Tibial nerve (tissue), 4 donors: Measurements from ENCODE around the gene ADGRG7. TPM values are rescaled to one million over a fixed set of nuclear protein-coding genes. Genes with fewer than 3 reads are reported as not detected.

Experiments used
- DNase-seq, 2 donors: peaks; one replicate each; pipeline ENCODE4 v3.0.0-alpha.2; 2019; ENCODE audit warnings: low spot score in 2 of 2
- H3K27ac ChIP-seq, 4 donors: fragments of 200-600 bp; sonication (generic) in 3 of 4; one replicate each; pipeline ENCODE4 v1.5.1; 2017 to 2019; ENCODE audit warnings: mild to moderate bottlenecking in 1 of 4
- H3K27me3 ChIP-seq, 2 donors: fragments of 200-600 bp; sonication (generic) in 1 of 2; one replicate each; pipeline versions ENCODE4 v1.5.1 to v1.6.0; 2017 to 2019
- H3K36me3 ChIP-seq, 3 donors: fragments of 200-600 bp; sonication (generic); one replicate each; pipeline ENCODE4 v1.5.1; 2018 to 2019
- H3K4me1 ChIP-seq, 4 donors: fragments of 200-600 bp; sonication (generic) in 3 of 4; one replicate each; pipeline ENCODE4 v1.5.1; 2017 to 2019
- H3K4me3 ChIP-seq, 4 donors: fragments of 200-600 bp; sonication (generic) in 3 of 4; one replicate each; pipeline ENCODE4 v1.5.1; 2017 to 2019; ENCODE audit warnings: mild to moderate bottlenecking in 1 of 4, moderate library complexity in 1 of 4
- H3K9me3 ChIP-seq, 4 donors: fragments of 200-600 bp; sonication (generic) in 3 of 4; one replicate each; pipeline ENCODE4 v1.5.1; 2017 to 2019
- EP300 ChIP-seq, 2 donors: sonication (generic); formaldehyde crosslinking; IDR thresholded peaks; one replicate each; pipeline ENCODE4 v1.6.1; 2017; ENCODE audit warnings: antibody characterized with exemption in 2 of 2, mild to moderate bottlenecking in 1 of 2
- POLR2A ChIP-seq, 2 donors: fragments of 450-650 bp; IDR thresholded peaks; one replicate each; pipeline ENCODE4 v1.6.1; 2017; ENCODE audit warnings: antibody characterized with exemption in 2 of 2, mild to moderate bottlenecking in 2 of 2, moderate library complexity in 2 of 2
- WGBS, 2 donors: methylation state at CpG; one replicate each; pipeline ENCODE4 v1.1.5; 2018; 5-methylcytosine and 5-hydroxymethylcytosine counted together
- total RNA-seq, 4 donors: library from RNA; depleted of rRNA; stranded (reverse); fragments of >200 nt; gene quantifications; one replicate each; pipeline ENCODE4 v1.1.0, GENCODE V29; 2016
- TF ChIP-seq, protein P1 (sequence below), 5 experiments: fragments of 200-600 bp in 3 of 5; fragments of 450-650 bp in 2 of 5; sonication (generic) in 3 of 5; IDR thresholded peaks; one replicate each; pipeline ENCODE4 v1.5.1; 2016 to 2019; ENCODE audit warnings: antibody characterized with exemption in 5 of 5, mild to moderate bottlenecking in 3 of 5, moderate library complexity in 2 of 5

Gene ADGRG7
- total RNA-seq, 4 donors from 2014 or later: 0.42 TPM; not detected in 3

DNA sequence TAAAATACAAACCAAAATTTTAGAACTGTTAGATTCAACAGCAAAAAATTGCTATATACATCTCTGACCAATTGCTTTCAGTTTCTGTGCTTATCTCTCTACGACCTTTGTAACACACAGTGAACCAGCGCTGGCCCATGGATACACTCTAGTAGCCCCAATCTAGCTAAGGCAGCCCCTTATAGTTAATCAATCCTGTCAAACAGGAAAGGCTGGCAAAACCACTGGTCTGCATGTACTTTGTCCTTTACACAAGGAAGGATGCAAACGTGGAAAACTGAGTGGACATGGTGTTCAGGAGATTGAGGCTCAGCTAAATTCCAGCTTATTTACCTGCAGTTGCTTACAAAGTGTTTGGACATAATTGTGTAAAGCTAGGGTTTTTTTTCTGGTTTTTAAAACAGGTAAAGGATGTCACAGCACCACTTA is 25.9 kb downstream of the ADGRG7 start:
- no peaks in the 10 kb centered on the region for H3K27me3 ChIP-seq
- no peaks in the 10 kb centered on the region for H3K9me3 ChIP-seq
- DNase-seq: no peak
- no peak for TF ChIP-seq POLR2A (IDR thresholded peaks at IDR 0.05)
- TF ChIP-seq, protein P1, sequence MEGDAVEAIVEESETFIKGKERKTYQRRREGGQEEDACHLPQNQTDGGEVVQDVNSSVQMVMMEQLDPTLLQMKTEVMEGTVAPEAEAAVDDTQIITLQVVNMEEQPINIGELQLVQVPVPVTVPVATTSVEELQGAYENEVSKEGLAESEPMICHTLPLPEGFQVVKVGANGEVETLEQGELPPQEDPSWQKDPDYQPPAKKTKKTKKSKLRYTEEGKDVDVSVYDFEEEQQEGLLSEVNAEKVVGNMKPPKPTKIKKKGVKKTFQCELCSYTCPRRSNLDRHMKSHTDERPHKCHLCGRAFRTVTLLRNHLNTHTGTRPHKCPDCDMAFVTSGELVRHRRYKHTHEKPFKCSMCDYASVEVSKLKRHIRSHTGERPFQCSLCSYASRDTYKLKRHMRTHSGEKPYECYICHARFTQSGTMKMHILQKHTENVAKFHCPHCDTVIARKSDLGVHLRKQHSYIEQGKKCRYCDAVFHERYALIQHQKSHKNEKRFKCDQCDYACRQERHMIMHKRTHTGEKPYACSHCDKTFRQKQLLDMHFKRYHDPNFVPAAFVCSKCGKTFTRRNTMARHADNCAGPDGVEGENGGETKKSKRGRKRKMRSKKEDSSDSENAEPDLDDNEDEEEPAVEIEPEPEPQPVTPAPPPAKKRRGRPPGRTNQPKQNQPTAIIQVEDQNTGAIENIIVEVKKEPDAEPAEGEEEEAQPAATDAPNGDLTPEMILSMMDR (IDR thresholded peaks at IDR 0.05): no peak
- TF ChIP-seq EP300 (IDR thresholded peaks at IDR 0.05): no peak
- H3K27ac ChIP-seq: no peak overlapping the region
- peaks cover 0 to 4% (median 0%) of the 10 kb centered on the region in 4 donors for H3K4me1 ChIP-seq
- H3K36me3 ChIP-seq: no peaks in the 10 kb centered on the region
- no peak overlapping the region for H3K4me3 ChIP-seq
- WGBS, 2 donors: 73 to 80% methylated on average over 3 of the region's 3 CpGs

DNA sequence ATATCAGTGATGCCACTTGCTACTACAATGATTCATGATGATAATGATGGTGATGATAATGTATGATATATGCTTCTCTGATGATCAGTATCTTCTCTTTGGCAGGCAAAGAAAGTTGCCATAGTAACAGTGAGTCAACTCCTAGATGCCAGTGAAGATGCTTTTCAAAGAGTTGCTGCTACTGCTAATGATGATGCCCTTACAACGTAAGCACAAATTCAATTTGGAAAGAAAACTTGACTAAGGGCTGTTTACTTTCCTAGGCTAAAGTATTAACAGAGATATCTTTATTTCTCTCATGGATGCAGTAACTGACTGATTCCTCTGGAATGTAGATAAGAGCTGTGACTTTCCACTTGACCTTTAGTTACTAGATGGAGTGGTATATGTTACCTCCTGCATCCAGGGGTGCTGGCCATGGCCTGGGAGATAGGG is 27.8 kb downstream of the ADGRG7 start:
- no peak for DNase-seq
- Histone ChIP-seq H3K4me1 (peaks cover 0 to 4% (median 0%) of the 10 kb centered on the region in 4 donors), H3K36me3 (no peaks in the 10 kb centered on the region), H3K9me3 (no peaks in the 10 kb centered on the region), H3K27ac (no peak overlapping the region), H3K27me3 (no peaks in the 10 kb centered on the region), H3K4me3 (no peak overlapping the region)
- TF ChIP-seq EP300 (IDR thresholded peaks at IDR 0.05): no peak
- TF ChIP-seq, protein P1 (IDR thresholded peaks at IDR 0.05): no peak
- WGBS, 2 donors: 64 to 82% methylated on average over 1 of the region's 1 CpG

DNA sequence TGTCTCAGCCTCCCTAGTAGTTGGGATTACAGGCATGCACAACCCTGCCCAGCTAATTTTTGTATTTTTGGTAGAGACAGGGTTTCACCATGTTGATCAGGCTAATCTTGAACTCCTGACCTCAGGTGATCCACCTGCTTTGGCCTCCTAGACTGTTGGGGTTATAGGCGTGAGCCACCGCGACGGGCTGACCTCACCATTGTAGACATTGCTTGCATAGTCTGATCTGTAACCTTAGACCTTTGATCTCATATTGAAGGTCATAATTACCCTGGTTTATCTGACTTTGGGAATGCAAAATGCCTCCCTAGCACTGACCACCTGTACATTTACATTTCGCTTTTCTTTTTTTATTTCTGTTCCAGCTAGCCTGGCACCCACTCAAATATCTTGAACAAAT is 31.2 kb downstream of the ADGRG7 start:
- Histone ChIP-seq H3K9me3 (no peaks in the 10 kb centered on the region), H3K4me3 (no peak overlapping the region), H3K27ac (no peak overlapping the region), H3K4me1 (no peaks in the 10 kb centered on the region), H3K36me3 (no peaks in the 10 kb centered on the region), H3K27me3 (no peaks in the 10 kb centered on the region)
- no peak for DNase-seq
- 95 to 98% methylated on average over 5 of the region's 5 CpGs for WGBS, 2 donors
- TF ChIP-seq POLR2A (IDR thresholded peaks at IDR 0.05) (no peak), EP300 (IDR thresholded peaks at IDR 0.05) (no peak)
- TF ChIP-seq, protein P1 (IDR thresholded peaks at IDR 0.05): no peak

DNA sequence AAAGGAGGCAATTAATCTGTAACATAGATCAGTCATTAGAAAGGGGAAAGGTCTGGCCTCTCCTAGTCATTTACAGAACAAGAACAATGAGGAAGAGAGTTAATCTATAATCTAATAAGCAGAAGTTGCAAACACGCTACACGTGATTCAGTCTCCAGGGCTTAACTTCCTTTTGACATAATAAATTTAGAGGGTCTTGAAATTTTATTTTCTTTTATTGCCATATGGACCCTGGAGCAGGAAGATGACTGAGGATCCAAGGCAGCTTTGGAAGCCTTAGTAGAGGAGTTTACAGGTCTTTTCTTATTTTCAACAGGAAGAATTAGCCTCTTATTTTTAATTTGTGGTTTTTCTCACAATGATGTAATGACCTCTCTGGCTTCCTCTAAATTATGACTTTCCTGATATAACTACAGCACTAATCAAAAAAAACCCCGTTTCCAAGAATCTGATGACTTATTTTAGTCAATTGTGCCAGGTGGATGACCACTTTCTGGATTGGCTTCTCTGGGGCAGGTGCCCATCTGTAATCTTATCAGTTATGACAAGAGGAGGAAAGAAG is 32.2 kb downstream of the ADGRG7 start:
- H3K4me1 ChIP-seq: no peaks in the 10 kb centered on the region
- H3K9me3 ChIP-seq: no peaks in the 10 kb centered on the region
- TF ChIP-seq EP300 (IDR thresholded peaks at IDR 0.05) (no peak), POLR2A (IDR thresholded peaks at IDR 0.05) (no peak)
- TF ChIP-seq, protein P1 (IDR thresholded peaks at IDR 0.05): no peak
- H3K27me3 ChIP-seq: no peaks in the 10 kb centered on the region
- 52 to 61% methylated on average over 3 of the region's 3 CpGs for WGBS, 2 donors
- no peak overlapping the region for H3K4me3 ChIP-seq
- no peaks in the 10 kb centered on the region for H3K36me3 ChIP-seq
- DNase-seq: no peak
- no peak overlapping the region for H3K27ac ChIP-seq

DNA sequence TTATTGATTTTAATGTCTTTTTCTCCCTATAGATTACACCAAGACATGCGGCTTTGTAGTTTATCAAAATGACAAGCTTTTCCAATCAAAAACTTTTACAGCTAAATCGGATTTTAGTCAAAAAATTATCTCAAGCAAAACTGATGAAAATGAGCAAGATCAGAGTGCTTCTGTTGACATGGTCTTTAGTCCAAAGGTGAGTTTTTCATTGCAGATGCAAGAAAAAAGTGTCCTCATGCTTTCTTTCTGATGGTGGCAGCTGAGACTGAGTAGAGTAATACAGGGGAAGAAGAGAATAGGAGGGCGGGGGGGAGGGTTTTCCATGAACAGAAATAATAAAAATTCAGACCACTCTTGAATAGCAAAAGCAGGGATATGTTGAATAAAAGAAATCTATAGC is 36.5 kb downstream of the ADGRG7 start:
- H3K27me3 ChIP-seq: no peaks in the 10 kb centered on the region
- H3K36me3 ChIP-seq: no peaks in the 10 kb centered on the region
- 92 to 95% methylated on average over 3 of the region's 3 CpGs for WGBS, 2 donors
- H3K27ac ChIP-seq: no peak overlapping the region
- DNase-seq: no peak
- H3K9me3 ChIP-seq: no peaks in the 10 kb centered on the region
- no peak overlapping the region for H3K4me3 ChIP-seq
- peaks cover 0 to 7% (median 0%) of the 10 kb centered on the region in 4 donors for H3K4me1 ChIP-seq
- no peak for TF ChIP-seq EP300 (IDR thresholded peaks at IDR 0.05)
- no peak for TF ChIP-seq POLR2A (IDR thresholded peaks at IDR 0.05)
- TF ChIP-seq, protein P1 (IDR thresholded peaks at IDR 0.05): no peak
